Vagina (tissue), 2 donors: ENCODE data around the gene GPN1.

Experiments
- POLR2A ChIP-seq, 2 donors: fragments of 450-650 bp; IDR thresholded peaks; one replicate each; pipeline ENCODE4 v1.6.1; 2017; ENCODE audit warnings: antibody characterized with exemption in 2 of 2, mild to moderate bottlenecking in 2 of 2, moderate library complexity in 2 of 2
- POLR2AphosphoS5 ChIP-seq, 2 donors: sonication (generic); formaldehyde crosslinking; IDR thresholded peaks; one replicate each; pipeline ENCODE4 v1.9.0; 2017; ENCODE audit warnings: antibody characterized with exemption in 2 of 2, mild to moderate bottlenecking in 2 of 2, low read depth in 1 of 2; ENCODE audit not compliant: insufficient read depth in 1 of 2
- TF ChIP-seq, protein P1 (sequence below), 3 experiments: fragments of 450-650 bp in 2 of 3; fragments of 200-600 bp in 1 of 3; sonication (generic) in 1 of 3; IDR thresholded peaks; one replicate each; pipeline ENCODE4 v1.5.1; 2017 to 2019; ENCODE audit warnings: antibody characterized with exemption in 3 of 3, mild to moderate bottlenecking in 2 of 3, moderate library complexity in 2 of 3

DNA sequence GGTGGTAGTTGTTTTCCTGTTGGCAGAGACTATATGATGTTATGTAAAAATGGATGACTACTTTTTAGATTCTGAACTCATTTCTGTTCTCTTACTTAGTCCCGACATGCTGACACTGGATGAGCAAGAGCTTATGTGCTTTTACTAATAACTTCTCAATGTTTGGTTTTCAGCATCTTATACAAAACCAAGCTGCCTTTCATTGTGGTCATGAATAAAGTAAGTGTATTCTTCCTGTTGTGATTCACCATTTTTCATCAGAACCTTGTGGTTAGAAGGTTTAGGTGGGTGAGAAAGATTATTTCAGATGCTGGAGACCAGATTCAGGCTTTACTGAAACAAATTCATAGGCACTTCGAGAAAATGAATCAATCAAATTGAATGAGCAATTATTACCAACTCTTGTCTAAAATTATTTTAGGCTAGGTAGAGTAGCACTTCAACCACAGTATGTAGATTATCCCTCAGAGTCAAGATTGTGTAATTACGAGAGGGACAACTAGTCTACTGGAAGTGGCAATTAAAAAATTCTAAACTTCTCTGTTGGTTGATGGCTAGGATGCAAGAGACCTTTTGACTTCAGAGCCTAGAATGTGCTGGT, 9.3 kb downstream of the GPN1 start:
- TF ChIP-seq, protein P1, sequence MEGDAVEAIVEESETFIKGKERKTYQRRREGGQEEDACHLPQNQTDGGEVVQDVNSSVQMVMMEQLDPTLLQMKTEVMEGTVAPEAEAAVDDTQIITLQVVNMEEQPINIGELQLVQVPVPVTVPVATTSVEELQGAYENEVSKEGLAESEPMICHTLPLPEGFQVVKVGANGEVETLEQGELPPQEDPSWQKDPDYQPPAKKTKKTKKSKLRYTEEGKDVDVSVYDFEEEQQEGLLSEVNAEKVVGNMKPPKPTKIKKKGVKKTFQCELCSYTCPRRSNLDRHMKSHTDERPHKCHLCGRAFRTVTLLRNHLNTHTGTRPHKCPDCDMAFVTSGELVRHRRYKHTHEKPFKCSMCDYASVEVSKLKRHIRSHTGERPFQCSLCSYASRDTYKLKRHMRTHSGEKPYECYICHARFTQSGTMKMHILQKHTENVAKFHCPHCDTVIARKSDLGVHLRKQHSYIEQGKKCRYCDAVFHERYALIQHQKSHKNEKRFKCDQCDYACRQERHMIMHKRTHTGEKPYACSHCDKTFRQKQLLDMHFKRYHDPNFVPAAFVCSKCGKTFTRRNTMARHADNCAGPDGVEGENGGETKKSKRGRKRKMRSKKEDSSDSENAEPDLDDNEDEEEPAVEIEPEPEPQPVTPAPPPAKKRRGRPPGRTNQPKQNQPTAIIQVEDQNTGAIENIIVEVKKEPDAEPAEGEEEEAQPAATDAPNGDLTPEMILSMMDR (IDR thresholded peaks at IDR 0.05) = no peak
- no peak for TF ChIP-seq POLR2A (IDR thresholded peaks at IDR 0.05)
- no peak for TF ChIP-seq POLR2AphosphoS5 (IDR thresholded peaks at IDR 0.05; ENCODE audit: insufficient read depth in 1 of 2, low read depth in 1 of 2)
